ENCODE results near the gene CADM2.

Gene CADM2

DNA sequence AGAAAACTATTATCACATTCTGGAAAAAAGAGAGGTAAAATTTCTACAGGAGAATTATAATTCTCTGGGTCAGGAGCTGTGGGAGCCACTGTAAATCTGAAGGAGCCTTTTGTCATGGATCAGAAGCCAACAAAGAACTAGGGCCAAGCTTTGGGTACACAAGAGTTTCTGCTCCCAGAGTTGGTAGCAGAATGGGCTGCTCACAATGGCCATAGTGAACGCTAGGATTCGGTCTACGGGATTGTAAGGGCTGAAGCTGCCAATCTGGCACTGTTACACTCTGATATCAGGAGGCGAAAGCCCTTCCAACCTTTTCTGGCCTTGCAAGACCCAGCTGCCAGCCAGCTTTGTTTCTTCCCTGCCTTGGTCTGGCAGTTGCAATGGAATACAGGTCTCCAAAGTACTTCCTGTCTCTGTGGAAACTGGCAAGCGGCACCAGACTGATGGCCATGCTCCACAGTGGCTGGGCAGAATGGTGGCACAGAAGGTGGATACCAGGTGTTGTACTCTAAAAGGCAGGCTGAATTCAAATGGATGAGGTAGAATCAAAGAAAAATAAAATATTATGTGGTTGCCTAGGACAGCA, 831.7 kb downstream of the CADM2 start:
- H3K36me3 Mint-ChIP-seq = no peaks in the 10 kb centered on the region
- ATAC-seq (replicated peaks) = no peak
- no peaks in the 10 kb centered on the region for H3K27me3 Mint-ChIP-seq
- DNase-seq = no peak
- H3K4me1 Mint-ChIP-seq = no peaks in the 10 kb centered on the region
- peaks cover 2 to 4% of the 10 kb centered on the region in 2 donors for H3K9me3 Mint-ChIP-seq
- no peak overlapping the region for H3K27ac Mint-ChIP-seq
- no peak overlapping the region for H3K4me3 Mint-ChIP-seq

DNA sequence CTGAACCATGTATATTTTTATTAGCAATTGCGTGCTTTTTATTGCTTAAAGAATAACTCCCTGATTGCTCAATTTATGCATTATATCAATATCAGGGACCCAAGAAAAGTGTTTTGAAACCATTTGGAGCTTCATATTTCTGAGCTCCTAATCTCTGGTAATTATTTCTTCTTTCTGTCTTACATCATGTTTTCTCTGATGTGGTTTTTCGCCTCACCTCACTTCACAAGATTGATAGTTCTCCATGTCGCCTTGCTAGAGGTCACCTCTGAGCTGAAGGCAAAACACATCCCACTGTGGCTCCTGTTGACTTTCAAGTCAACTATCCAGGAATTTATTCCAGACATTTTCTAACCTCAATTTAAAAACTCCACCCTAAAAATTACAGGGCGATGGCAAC, 837.4 kb downstream of the CADM2 start:
- no peak overlapping the region for H3K4me3 Mint-ChIP-seq
- H3K27ac Mint-ChIP-seq = no peak overlapping the region
- no peaks in the 10 kb centered on the region for H3K36me3 Mint-ChIP-seq
- DNase-seq (no peak), ATAC-seq (replicated peaks) (no peak)
- H3K4me1 Mint-ChIP-seq = no peaks in the 10 kb centered on the region
- H3K27me3 Mint-ChIP-seq = no peaks in the 10 kb centered on the region
- H3K9me3 Mint-ChIP-seq = peaks cover 8 to 12% of the 10 kb centered on the region in 2 donors

DNA sequence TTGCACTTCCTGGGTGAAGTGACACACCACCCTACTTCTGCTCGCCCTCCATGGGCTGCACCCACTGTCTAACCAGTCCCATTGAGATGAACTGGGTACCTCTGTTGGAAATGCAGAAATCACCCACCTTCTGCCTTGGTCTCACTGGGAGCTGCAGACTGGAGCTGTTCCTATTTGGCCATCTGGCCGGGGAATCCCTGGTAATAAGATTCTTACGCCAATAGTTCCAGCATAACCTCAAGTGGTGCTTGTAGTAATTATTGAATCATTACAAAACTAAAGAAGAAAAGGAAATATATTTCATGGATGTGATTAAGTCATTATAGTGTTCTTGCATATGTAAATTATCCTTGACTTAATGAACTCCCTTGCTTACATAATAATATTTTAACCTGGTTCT, 841.9 kb downstream of the CADM2 start:
- peaks cover 5 to 10% of the 10 kb centered on the region in 2 donors for H3K9me3 Mint-ChIP-seq
- ATAC-seq (replicated peaks) (no peak), DNase-seq (no peak)
- no peaks in the 10 kb centered on the region for H3K27me3 Mint-ChIP-seq
- H3K27ac Mint-ChIP-seq = no peak overlapping the region
- no peaks in the 10 kb centered on the region for H3K4me1 Mint-ChIP-seq
- no peak overlapping the region for H3K4me3 Mint-ChIP-seq
- H3K36me3 Mint-ChIP-seq = no peaks in the 10 kb centered on the region

DNA sequence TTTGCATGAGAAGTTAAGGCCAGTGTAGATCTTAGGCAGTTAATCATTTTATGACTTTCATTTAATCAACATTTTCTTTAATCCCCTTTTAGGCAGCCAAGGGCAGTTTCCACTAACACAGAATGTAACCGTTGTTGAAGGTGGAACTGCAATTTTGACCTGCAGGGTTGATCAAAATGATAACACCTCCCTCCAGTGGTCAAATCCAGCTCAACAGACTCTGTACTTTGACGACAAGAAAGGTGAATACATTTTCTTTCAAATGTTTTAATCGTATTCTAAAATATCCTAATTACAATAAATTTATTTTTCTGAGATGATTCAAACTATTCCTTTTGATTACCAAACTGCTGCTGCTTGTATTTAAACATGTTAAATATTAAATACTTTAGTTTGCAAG, 843.2 kb downstream of the CADM2 start:
- Mint-ChIP-seq H3K27ac (no peak overlapping the region), H3K36me3 (no peaks in the 10 kb centered on the region), H3K4me1 (no peaks in the 10 kb centered on the region), H3K27me3 (no peaks in the 10 kb centered on the region), H3K4me3 (no peak overlapping the region), H3K9me3 (peaks cover 5 to 8% of the 10 kb centered on the region in 2 donors)
- DNase-seq (no peak), ATAC-seq (replicated peaks) (no peak)

DNA sequence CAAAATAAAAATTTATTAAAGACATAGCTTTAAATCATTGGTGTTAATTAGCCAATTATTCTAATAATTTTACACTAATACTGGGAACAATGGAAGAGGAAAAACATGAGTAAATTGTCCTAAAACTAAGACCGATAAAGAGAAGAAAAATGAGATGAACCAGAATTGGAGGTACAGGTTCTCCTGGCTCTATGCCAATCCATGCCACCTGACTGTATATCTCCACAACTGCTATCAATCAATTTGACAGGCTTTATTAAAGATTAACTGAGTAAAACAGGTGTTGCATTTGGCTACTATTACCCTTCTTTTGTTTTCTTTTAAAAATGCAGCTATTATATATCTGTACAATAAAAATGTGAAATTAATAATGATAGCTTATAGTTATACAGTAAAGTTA, 850.0 kb downstream of the CADM2 start:
- no peak for ATAC-seq (replicated peaks)
- no peak for DNase-seq
- no peaks in the 10 kb centered on the region for H3K27me3 Mint-ChIP-seq
- no peaks in the 10 kb centered on the region for H3K4me1 Mint-ChIP-seq
- no peaks in the 10 kb centered on the region for H3K9me3 Mint-ChIP-seq
- H3K4me3 Mint-ChIP-seq = no peak overlapping the region
- H3K36me3 Mint-ChIP-seq = no peaks in the 10 kb centered on the region
- H3K27ac Mint-ChIP-seq = no peak overlapping the region

DNA sequence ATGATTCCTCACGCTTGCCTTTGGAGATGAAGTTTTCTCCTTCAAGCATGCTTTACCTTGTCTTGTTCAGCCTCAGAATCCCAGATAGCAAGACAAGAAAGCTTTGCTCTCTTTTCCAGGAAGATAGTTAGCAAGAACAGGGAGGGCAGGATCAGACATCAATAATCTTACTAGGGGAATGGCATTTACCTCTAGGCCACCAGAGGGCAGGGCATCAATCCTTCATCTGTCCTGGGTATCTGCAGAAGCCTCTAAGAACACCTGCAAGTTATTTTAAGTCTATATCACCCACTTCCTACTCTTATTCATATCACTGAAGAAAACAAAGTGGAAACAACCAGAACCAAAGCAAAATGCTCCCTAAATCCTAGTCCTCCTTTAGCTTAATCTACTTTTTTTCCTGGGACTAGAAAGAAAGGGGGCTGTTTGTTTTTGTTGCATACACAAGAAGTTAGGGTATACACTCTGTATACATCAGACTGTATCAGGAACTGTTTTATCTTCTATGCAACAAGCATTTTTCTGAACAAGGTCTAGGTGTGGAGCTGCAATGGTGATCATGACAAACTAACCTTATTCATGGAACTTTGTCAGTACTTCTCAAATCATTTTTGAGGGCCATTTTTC, 862.5 kb downstream of the CADM2 start:
- Mint-ChIP-seq H3K27ac (no peak overlapping the region), H3K36me3 (no peaks in the 10 kb centered on the region), H3K4me3 (no peak overlapping the region), H3K27me3 (no peaks in the 10 kb centered on the region), H3K4me1 (no peaks in the 10 kb centered on the region), H3K9me3 (no peaks in the 10 kb centered on the region)
- DNase-seq (no peak), ATAC-seq (replicated peaks) (peak; percentile 51 to 58)

DNA sequence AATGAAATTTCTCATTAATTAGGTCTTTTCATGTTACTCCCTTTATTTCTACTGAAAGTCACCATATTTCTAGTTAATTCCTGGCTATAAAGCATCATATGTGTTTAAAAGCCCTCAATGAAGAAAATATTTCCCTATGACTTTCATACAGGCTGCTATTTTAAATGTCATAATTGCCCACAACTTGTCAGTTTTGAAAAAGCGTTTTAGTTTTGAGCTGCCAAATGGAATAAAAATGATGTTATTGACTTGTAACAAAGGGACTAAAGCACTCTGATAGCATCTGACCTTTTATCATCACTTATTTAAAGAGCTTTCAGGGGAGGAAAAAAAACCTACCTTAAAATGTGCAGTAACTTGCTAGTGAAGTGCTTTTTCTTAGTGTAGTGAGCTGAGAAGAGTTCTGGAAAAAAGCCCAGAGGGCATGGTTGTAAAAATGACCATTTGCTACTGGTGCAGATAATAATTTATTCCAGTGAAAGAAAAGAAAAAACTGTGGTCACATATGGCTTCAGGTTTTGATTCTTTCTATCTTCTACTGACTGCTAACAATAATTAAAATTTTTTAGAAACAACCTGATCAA, 877.2 kb downstream of the CADM2 start:
- Mint-ChIP-seq H3K4me3 (no peak overlapping the region), H3K4me1 (no peaks in the 10 kb centered on the region), H3K27me3 (no peaks in the 10 kb centered on the region), H3K9me3 (no peaks in the 10 kb centered on the region), H3K27ac (no peak overlapping the region), H3K36me3 (no peaks in the 10 kb centered on the region)
- ATAC-seq (replicated peaks) = no peak
- DNase-seq = no peak

DNA sequence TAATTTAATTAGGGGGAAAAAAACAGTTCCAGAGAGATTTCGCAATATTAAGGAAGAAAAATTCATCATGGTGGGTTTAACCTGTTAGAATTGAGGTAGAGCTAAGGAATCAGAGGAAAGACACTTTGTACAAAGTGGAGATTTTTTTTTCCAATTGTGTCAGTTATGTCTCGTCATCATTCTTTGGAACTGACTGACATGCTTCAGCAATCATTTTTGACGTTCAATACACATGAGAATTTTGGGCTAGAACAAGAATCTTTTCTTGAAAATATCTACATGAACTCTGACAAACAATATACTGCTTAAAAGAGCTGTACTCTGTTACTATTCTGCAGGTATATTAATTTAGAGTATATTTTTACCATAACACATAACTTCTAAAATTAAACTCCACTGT, 878.6 kb downstream of the CADM2 start:
- ATAC-seq (replicated peaks) (no peak), DNase-seq (no peak)
- no peaks in the 10 kb centered on the region for H3K4me1 Mint-ChIP-seq
- no peak overlapping the region for H3K27ac Mint-ChIP-seq
- H3K4me3 Mint-ChIP-seq = no peak overlapping the region
- H3K27me3 Mint-ChIP-seq = no peaks in the 10 kb centered on the region
- no peaks in the 10 kb centered on the region for H3K9me3 Mint-ChIP-seq
- no peaks in the 10 kb centered on the region for H3K36me3 Mint-ChIP-seq

DNA sequence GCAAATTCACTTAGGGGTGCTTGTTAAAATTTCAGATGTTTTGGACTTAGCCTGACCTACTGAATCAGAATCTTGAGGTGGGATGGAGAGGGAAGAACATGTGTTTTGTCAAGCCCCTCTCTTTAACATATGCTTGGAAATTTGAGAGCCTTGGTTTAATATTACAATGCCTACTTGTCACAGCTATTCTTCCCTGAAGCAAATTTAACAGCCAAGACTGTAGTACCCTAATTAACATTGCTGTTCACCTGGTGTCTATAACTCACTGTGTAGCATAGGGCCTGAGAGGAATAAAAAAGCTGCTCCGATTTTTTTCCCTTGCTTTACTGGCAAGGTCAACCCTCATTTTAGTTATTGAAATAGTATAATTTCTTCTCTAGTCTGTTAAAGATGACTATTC, 880.1 kb downstream of the CADM2 start:
- Mint-ChIP-seq H3K9me3 (no peaks in the 10 kb centered on the region), H3K27ac (no peak overlapping the region), H3K4me3 (no peak overlapping the region), H3K27me3 (no peaks in the 10 kb centered on the region), H3K36me3 (no peaks in the 10 kb centered on the region), H3K4me1 (no peaks in the 10 kb centered on the region)
- DNase-seq (no peak), ATAC-seq (replicated peaks) (no peak)

DNA sequence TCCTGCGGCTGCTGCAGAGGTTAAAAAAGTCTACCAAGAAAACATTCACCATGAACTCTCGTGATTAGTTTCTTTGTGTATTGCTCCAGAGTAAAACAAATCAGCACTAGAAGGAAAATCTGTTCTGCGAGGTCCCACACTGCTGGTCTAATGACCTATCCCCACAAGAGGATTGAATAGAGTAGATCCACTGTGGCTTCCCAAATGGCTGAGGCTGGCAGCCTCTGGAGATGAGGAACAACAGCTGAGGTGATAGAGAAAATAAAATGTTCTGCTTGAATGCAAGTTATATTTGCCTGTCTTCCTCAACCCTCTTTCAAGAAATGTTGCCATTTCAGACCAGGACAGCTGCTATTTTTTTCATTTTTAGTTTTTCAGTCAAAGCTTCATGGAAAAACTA, 883.3 kb downstream of the CADM2 start:
- DNase-seq = no peak
- H3K27me3 Mint-ChIP-seq = no peaks in the 10 kb centered on the region
- H3K9me3 Mint-ChIP-seq = no peaks in the 10 kb centered on the region
- no peaks in the 10 kb centered on the region for H3K36me3 Mint-ChIP-seq
- no peak overlapping the region for H3K4me3 Mint-ChIP-seq
- ATAC-seq (replicated peaks) = no peak
- H3K27ac Mint-ChIP-seq = no peak overlapping the region
- no peaks in the 10 kb centered on the region for H3K4me1 Mint-ChIP-seq

DNA sequence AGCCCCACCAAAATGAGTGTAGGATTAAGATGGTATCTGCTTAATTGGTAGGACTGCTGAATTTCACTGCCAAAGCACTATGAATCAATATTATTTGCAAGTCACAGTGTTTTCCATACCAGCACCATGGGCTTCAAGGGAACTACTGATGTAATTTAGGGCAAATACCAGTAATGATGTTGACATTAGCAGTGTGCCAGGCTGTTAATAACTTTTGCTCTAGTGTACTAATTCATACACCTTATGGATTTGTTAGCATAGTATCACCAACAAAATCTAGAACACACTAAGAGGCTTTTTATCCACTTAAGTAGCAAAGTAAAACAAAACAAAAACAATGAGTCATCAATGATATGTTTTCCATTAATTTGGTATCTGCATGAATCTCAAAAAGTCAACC, 888.2 kb downstream of the CADM2 start:
- DNase-seq = no peak
- Mint-ChIP-seq H3K4me1 (no peaks in the 10 kb centered on the region), H3K27ac (no peak overlapping the region), H3K27me3 (no peaks in the 10 kb centered on the region), H3K4me3 (no peak overlapping the region), H3K9me3 (peaks cover 1 to 6% of the 10 kb centered on the region in 2 donors), H3K36me3 (no peaks in the 10 kb centered on the region)
- ATAC-seq (replicated peaks) = no peak

DNA sequence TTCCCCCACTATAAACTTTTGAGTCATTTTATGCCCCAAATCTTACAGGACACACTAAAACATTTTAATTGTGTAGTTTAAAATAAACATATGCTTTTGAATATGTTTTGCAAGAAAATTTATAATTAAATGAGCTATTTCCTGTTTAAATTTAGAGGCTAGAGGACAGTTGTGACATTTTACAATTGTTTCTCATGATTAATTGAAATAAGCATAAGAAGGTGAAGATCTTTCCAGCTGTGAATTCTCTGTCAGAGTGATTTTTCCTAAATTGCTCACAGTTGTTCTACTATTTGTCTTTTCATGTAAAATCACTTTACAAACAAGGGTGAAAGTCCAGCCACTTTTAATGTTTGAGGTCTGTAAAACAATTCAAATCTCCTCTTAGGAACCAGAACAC, 892.3 kb downstream of the CADM2 start:
- Mint-ChIP-seq H3K9me3 (peaks cover 6% of the 10 kb centered on the region in 2 donors), H3K27ac (no peak overlapping the region), H3K4me3 (no peak overlapping the region), H3K36me3 (no peaks in the 10 kb centered on the region), H3K4me1 (no peaks in the 10 kb centered on the region), H3K27me3 (no peaks in the 10 kb centered on the region)
- ATAC-seq (replicated peaks) (no peak), DNase-seq (no peak)

DNA sequence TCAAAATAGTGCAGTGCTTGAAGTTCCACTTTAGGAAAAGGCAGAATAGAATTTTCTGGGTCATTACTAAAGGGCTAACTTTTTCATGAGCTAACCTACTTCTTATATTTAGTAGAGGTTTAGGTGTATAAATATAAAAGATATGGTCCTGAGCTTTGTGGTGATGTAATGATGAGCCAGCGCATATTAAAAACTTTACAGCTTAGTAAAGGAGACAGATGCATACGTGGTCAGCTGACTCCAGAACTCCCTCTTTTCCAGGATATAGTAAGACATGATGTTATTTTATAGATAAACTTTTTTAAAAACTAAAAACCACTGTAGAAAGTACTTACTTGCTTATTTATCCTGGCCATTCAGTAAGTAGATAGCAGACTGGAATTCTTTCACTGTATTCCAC, 895.0 kb downstream of the CADM2 start:
- Mint-ChIP-seq H3K9me3 (peaks cover 6% of the 10 kb centered on the region in 2 donors), H3K36me3 (no peaks in the 10 kb centered on the region)

DNA sequence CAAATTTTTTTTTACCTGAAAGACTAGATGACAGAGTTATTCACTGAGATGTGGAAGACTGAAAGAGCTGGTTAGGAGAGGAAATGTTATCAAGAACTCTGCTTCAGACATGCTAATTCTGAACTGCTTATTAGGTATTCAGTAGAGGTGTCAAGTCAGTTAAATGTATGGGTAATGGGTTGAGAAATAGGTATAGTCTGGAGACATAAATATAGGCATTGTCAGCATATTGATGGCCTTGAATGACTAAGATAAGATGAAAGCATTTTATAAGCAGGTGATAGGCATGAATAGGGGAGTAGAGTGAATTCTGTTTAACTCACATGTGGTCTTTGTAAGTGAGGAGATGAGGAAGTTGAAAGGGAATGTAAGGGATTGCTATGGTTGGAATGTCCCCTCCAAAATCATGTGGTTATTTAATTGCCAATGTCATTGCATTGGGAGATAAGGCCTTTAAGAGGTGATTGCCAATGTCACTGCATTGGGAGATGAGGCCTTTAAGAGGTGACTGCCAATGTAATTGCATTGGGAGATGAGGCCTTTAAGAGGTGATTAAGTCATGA, 904.2 kb downstream of the CADM2 start:
- DNase-seq (no peak), ATAC-seq (replicated peaks) (no peak)
- Mint-ChIP-seq H3K4me1 (no peaks in the 10 kb centered on the region), H3K4me3 (no peak overlapping the region), H3K27ac (no peak overlapping the region), H3K9me3 (peaks cover 3 to 4% of the 10 kb centered on the region in 2 donors), H3K27me3 (no peaks in the 10 kb centered on the region), H3K36me3 (no peaks in the 10 kb centered on the region)

More for the DNA sequence above, 895.0 kb downstream of the CADM2 start:
- Mint-ChIP-seq H3K27me3 (no peaks in the 10 kb centered on the region), H3K4me3 (no peak overlapping the region), H3K4me1 (no peaks in the 10 kb centered on the region), H3K27ac (no peak overlapping the region)
- ATAC-seq (replicated peaks) = no peak
- DNase-seq = no peak

DNA sequence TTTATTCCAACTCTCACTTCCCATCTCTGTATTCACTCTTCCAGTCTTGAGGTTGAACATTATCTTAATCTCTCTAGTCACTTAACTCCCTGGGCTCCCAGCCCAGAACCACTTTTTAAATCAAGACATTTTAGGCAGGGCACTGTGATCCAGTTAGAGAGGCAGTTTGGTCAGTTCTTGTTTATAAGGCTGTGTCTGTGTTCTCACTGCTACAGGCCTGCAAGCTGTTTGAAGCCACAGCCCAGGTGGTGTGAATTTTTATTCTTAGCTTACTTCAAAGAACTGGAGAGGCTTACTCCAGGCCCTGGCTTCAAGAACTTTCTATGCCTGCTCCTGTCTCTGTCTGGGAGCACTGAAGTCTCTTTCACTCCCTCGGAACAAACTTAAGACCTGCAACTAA, 906.1 kb downstream of the CADM2 start:
- ATAC-seq (replicated peaks) (no peak), DNase-seq (no peak)
- Mint-ChIP-seq H3K4me1 (no peaks in the 10 kb centered on the region), H3K27me3 (no peaks in the 10 kb centered on the region), H3K4me3 (no peak overlapping the region), H3K36me3 (no peaks in the 10 kb centered on the region), H3K27ac (no peak overlapping the region), H3K9me3 (peaks cover 3 to 4% of the 10 kb centered on the region in 2 donors)
